Duodenal mucosa (tissue), 2 donors: Measurements from ENCODE around the gene ANO7.

ENCODE experiments used
- H3K27ac ChIP-seq: one replicate; pipeline ENCODE4 v1.7.0; 2013; ENCODE audit warnings: low read depth, low read length
- H3K27me3 ChIP-seq, 2 donors: one replicate each; pipeline ENCODE4 v1.7.0; 2013; ENCODE audit warnings: low read length in 2 of 2, control low read depth in 1 of 2; ENCODE audit not compliant: insufficient read depth in 2 of 2, control insufficient read depth in 1 of 2
- H3K36me3 ChIP-seq, 2 donors: one replicate each; pipeline ENCODE4 v1.7.0; 2013; ENCODE audit warnings: low read length in 2 of 2, control low read depth in 1 of 2; ENCODE audit not compliant: insufficient read depth in 2 of 2, control insufficient read depth in 1 of 2
- H3K4me1 ChIP-seq, 2 donors: one replicate each; pipeline ENCODE4 v1.7.0; 2013; ENCODE audit warnings: low read length in 2 of 2, control low read depth in 1 of 2; ENCODE audit not compliant: insufficient read depth in 2 of 2, control insufficient read depth in 1 of 2
- H3K4me3 ChIP-seq, 2 donors: one replicate each; pipeline ENCODE4 v1.7.0; 2013; ENCODE audit warnings: low read length in 2 of 2, low read depth in 1 of 2
- H3K9ac ChIP-seq, 2 donors: one replicate each; pipeline ENCODE4 v1.7.0; 2013; ENCODE audit warnings: low read length in 2 of 2, low read depth in 1 of 2
- H3K9me3 ChIP-seq, 2 donors: one replicate each; pipeline ENCODE4 v1.7.0; 2013; ENCODE audit warnings: low read length in 2 of 2, control low read depth in 1 of 2; ENCODE audit not compliant: control insufficient read depth in 1 of 2

The ANO7 gene

GRCh38 chr2:241199897-241200821, 11.7 kb downstream of the ANO7 start:
- Histone ChIP-seq H3K36me3 (no peaks in the 10 kb centered on the region), H3K27me3 (no peaks in the 10 kb centered on the region), H3K27ac (no peak overlapping the region), H3K4me3 (no peak overlapping the region), H3K9ac (no peak overlapping the region), H3K4me1 (no peaks in the 10 kb centered on the region), H3K9me3 (no peaks in the 10 kb centered on the region)

GRCh38 chr2:241200822-241201395, 12.4 kb downstream of the ANO7 start:
- H3K36me3 ChIP-seq, result no peaks in the 10 kb centered on the region
- no peaks in the 10 kb centered on the region for H3K4me1 ChIP-seq
- H3K27me3 ChIP-seq, result no peaks in the 10 kb centered on the region
- H3K27ac ChIP-seq, result no peak overlapping the region
- H3K9me3 ChIP-seq, result no peaks in the 10 kb centered on the region
- H3K9ac ChIP-seq, result no peak overlapping the region
- no peak overlapping the region for H3K4me3 ChIP-seq

- H3K9ac ChIP-seq, result no peak overlapping the region
- H3K27ac ChIP-seq, result no peak overlapping the region
- no peaks in the 10 kb centered on the region for H3K27me3 ChIP-seq
- H3K4me3 ChIP-seq, result no peak overlapping the region
- H3K9me3 ChIP-seq, result no peaks in the 10 kb centered on the region
- H3K4me1 ChIP-seq, result no peaks in the 10 kb centered on the region
- no peaks in the 10 kb centered on the region for H3K36me3 ChIP-seq
Measured at GRCh38 chr2:241201445-241202267, 13.2 kb downstream of the ANO7 start.

- Histone ChIP-seq H3K4me1 (peaks cover 0 to under 1% of the 10 kb centered on the region in 2 donors), H3K36me3 (no peaks in the 10 kb centered on the region), H3K9me3 (no peaks in the 10 kb centered on the region), H3K27ac (no peak overlapping the region), H3K27me3 (no peaks in the 10 kb centered on the region), H3K4me3 (no peak overlapping the region), H3K9ac (no peak overlapping the region)
Measured at GRCh38 chr2:241202268-241202585, 13.8 kb downstream of the ANO7 start.

- peaks cover 3 to 5% of the 10 kb centered on the region in 2 donors for H3K4me1 ChIP-seq
- H3K36me3 ChIP-seq, result no peaks in the 10 kb centered on the region
- no peaks in the 10 kb centered on the region for H3K9me3 ChIP-seq
- no peak overlapping the region for H3K4me3 ChIP-seq
- no peaks in the 10 kb centered on the region for H3K27me3 ChIP-seq
- H3K27ac ChIP-seq, result no peak overlapping the region
- no peak overlapping the region for H3K9ac ChIP-seq
Measured at GRCh38 chr2:241202681-241203080, 14.2 kb downstream of the ANO7 start.

- Histone ChIP-seq H3K27ac (no peak overlapping the region), H3K4me1 (peaks cover 6 to 11% of the 10 kb centered on the region in 2 donors), H3K4me3 (no peak overlapping the region), H3K9ac (no peak overlapping the region), H3K27me3 (no peaks in the 10 kb centered on the region), H3K36me3 (no peaks in the 10 kb centered on the region), H3K9me3 (no peaks in the 10 kb centered on the region)
Measured at GRCh38 chr2:241203218-241204009, 14.9 kb downstream of the ANO7 start.

- Histone ChIP-seq H3K4me1 (peaks cover 6 to 11% of the 10 kb centered on the region in 2 donors), H3K27me3 (no peaks in the 10 kb centered on the region), H3K36me3 (no peaks in the 10 kb centered on the region)
Measured at GRCh38 chr2:241204010-241204384, 15.5 kb downstream of the ANO7 start.

GRCh38 chr2:241204490-241204889, 16.0 kb downstream of the ANO7 start:
- H3K36me3 ChIP-seq, result no peaks in the 10 kb centered on the region
- H3K27me3 ChIP-seq, result no peaks in the 10 kb centered on the region
- no peak overlapping the region for H3K9ac ChIP-seq
- H3K4me1 ChIP-seq, result peaks cover 6 to 11% of the 10 kb centered on the region in 2 donors
- no peak overlapping the region for H3K27ac ChIP-seq
- H3K9me3 ChIP-seq, result no peaks in the 10 kb centered on the region
- no peak overlapping the region for H3K4me3 ChIP-seq

More at GRCh38 chr2:241204010-241204384, 15.5 kb downstream of the ANO7 start:
- Histone ChIP-seq H3K27ac (no peak overlapping the region), H3K4me3 (no peak overlapping the region), H3K9me3 (no peaks in the 10 kb centered on the region), H3K9ac (no peak overlapping the region)

GRCh38 chr2:241205086-241205485, 16.6 kb downstream of the ANO7 start:
- Histone ChIP-seq H3K36me3 (no peaks in the 10 kb centered on the region), H3K9ac (no peak overlapping the region), H3K4me3 (no peak overlapping the region), H3K27me3 (no peaks in the 10 kb centered on the region), H3K9me3 (no peaks in the 10 kb centered on the region), H3K4me1 (peaks cover 6 to 11% of the 10 kb centered on the region in 2 donors), H3K27ac (no peak overlapping the region)
